OCI-LY7 (cell line): ENCODE data around the gene AK4.

ENCODE experiments used
- EZH2phosphoT487 ChIP-seq: fragments of 200-600 bp; sonication (generic); IDR thresholded peaks from 2 replicates; pipeline ENCODE4 v1.6.1; 2018; ENCODE audit warnings: low read depth, borderline replicate concordance, mild to moderate bottlenecking, mixed run types, antibody characterized with exemption, low read length, moderate library complexity, mixed read lengths
- TF ChIP-seq, protein P1 (sequence below): fragments of 200-600 bp; sonication (generic); conservative IDR thresholded peaks from 2 replicates; pipeline ENCODE4 v1.5.1; 2014; ENCODE audit warnings: mild to moderate bottlenecking, antibody characterized with exemption, low read length, moderate library complexity, mixed read lengths

DNA sequence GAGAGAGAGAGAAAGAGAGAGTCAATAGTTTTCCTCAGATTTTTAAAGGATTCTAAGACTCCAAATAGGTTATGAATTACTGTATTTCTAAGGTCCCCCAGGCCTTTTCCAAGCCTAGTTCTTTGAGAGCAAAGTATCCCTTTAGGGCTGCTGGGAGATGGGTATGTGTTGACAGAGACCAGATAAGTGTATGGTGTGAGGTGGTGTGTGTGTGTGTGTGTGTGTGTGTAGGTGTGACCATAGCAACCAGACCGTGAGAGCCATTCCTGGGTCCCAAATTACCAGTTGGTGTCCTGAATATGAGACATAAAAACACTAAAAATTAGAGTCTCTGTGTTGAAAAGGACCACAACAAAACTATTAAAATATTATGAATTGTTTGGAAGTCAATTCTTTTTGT, 119.7 kb downstream of the AK4 start:
- TF ChIP-seq, protein P1, sequence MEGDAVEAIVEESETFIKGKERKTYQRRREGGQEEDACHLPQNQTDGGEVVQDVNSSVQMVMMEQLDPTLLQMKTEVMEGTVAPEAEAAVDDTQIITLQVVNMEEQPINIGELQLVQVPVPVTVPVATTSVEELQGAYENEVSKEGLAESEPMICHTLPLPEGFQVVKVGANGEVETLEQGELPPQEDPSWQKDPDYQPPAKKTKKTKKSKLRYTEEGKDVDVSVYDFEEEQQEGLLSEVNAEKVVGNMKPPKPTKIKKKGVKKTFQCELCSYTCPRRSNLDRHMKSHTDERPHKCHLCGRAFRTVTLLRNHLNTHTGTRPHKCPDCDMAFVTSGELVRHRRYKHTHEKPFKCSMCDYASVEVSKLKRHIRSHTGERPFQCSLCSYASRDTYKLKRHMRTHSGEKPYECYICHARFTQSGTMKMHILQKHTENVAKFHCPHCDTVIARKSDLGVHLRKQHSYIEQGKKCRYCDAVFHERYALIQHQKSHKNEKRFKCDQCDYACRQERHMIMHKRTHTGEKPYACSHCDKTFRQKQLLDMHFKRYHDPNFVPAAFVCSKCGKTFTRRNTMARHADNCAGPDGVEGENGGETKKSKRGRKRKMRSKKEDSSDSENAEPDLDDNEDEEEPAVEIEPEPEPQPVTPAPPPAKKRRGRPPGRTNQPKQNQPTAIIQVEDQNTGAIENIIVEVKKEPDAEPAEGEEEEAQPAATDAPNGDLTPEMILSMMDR: no peak
- no peak for TF ChIP-seq EZH2phosphoT487
